ENCODE measurements around the gene IRF2BP2.

The IRF2BP2 gene

DNA sequence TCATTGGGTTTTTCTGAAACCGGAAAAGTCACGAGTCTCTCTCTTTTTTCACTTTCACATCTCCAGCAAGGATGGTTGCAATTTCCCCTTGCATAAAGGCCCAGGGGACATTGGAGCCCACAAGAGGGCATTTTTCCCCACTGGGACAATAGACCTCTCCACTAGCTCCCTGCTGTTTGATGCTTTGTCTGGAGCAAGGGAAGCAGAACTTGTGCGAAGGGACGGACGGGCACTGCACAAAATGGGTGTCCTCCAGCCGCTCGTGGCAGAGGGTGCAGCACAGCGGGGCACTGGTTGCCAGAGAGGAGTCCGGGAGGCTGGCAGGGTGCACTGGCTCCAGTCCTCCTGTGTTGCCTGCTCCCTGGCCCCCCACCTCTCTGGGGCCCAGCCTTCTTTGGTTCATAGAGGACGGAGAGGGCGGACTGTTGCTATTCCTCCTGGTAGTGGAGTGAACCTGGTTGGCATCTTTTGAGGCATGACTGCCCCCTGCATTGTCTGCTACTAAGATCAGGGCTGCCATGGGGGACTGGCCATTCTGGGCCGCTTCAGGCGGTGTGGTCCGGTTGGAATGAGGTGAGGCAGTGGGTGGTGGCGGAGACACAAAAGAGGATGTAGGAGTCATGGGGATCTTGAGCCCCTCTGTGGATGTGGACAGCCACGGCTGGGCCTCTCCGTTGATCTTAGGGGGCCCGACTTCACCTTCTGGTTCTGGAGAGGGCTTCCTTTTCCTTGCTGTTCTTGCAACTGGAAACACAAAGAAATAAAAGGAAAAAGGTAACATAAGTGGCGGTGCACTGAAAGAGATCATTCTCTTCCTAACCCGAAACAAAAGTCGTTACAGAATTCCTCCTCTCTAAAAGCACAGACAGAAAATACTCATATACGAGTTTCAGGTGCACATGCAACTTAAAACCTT is 2.6 kb downstream of the IRF2BP2 start:
- peak overlapping the region; percentile 48 for H3K4me3 ChIP-seq (ENCODE audit: insufficient read depth, low read length, poor library complexity, severe bottlenecking)
- H4K20me1 ChIP-seq (ENCODE audit: low read depth, low read length) = peaks cover 6% of the 10 kb centered on the region; the same call in 1 of the 2 replicates
- no peaks in the 10 kb centered on the region for H3K27me3 ChIP-seq (ENCODE audit: low read length)
- no peak overlapping the region for H2AFZ ChIP-seq (ENCODE audit: low read depth, low read length, severe bottlenecking)
- H3K79me2 ChIP-seq (ENCODE audit: insufficient read depth, low read length) = peaks cover 57% of the 10 kb centered on the region
- H3K9me3 ChIP-seq (ENCODE audit: insufficient read depth, low read length) = no peaks in the 10 kb centered on the region
- peak overlapping the region; percentile 100 for H3K4me2 ChIP-seq (ENCODE audit: low read depth, low read length, poor library complexity, severe bottlenecking)
- H3K9me2 ChIP-seq (replicated peaks; ENCODE audit: insufficient read depth, low read length) = no peaks in the 10 kb centered on the region
- H3K9ac ChIP-seq (ENCODE audit: low read length) = peak overlapping the region; percentile 73
- no peak for TF ChIP-seq EZH2phosphoT487 (conservative IDR thresholded peaks at IDR 0.05; ENCODE audit: low read length)
- no peak for TF ChIP-seq CTCF (IDR thresholded peaks at IDR 0.05; ENCODE audit: insufficient read depth, low read length, poor library complexity, severe bottlenecking)
- H3K27ac ChIP-seq (ENCODE audit: low read depth, low read length) = peak overlapping the region; percentile 85
- peaks cover 65% of the 10 kb centered on the region for H3F3A ChIP-seq (ENCODE audit: insufficient read depth)
- H3K36me3 ChIP-seq (ENCODE audit: low read length) = peaks cover 10% of the 10 kb centered on the region; the same call in 1 of the 2 replicates

- Histone ChIP-seq H3K9me2 (replicated peaks; ENCODE audit: insufficient read depth, low read length) (no peaks in the 10 kb centered on the region), H3F3A (ENCODE audit: insufficient read depth) (peaks cover 65% of the 10 kb centered on the region), H4K20me1 (ENCODE audit: low read depth, low read length) (peaks cover 6% of the 10 kb centered on the region; the same call in 1 of the 2 replicates), H3K9me3 (ENCODE audit: insufficient read depth, low read length) (no peaks in the 10 kb centered on the region), H3K9ac (ENCODE audit: low read length) (peak overlapping the region; percentile 73), H3K36me3 (ENCODE audit: low read length) (peaks cover 10% of the 10 kb centered on the region; the same call in 1 of the 2 replicates), H3K27ac (ENCODE audit: low read depth, low read length) (peak overlapping the region; percentile 85), H3K4me3 (ENCODE audit: insufficient read depth, low read length, poor library complexity, severe bottlenecking) (peak overlapping the region; percentile 48), H2AFZ (ENCODE audit: low read depth, low read length, severe bottlenecking) (no peak overlapping the region), H3K27me3 (ENCODE audit: low read length) (no peaks in the 10 kb centered on the region), H3K4me2 (ENCODE audit: low read depth, low read length, poor library complexity, severe bottlenecking) (peak overlapping the region; percentile 100), H3K79me2 (ENCODE audit: insufficient read depth, low read length) (peaks cover 58% of the 10 kb centered on the region)
- TF ChIP-seq CTCF (IDR thresholded peaks at IDR 0.05; ENCODE audit: insufficient read depth, low read length, poor library complexity, severe bottlenecking) = no peak
- TF ChIP-seq EZH2phosphoT487 (conservative IDR thresholded peaks at IDR 0.05; ENCODE audit: low read length) = no peak
Measured at GRCh38 chr1:234606784-234607108, 3.2 kb downstream of the IRF2BP2 start.

DNA sequence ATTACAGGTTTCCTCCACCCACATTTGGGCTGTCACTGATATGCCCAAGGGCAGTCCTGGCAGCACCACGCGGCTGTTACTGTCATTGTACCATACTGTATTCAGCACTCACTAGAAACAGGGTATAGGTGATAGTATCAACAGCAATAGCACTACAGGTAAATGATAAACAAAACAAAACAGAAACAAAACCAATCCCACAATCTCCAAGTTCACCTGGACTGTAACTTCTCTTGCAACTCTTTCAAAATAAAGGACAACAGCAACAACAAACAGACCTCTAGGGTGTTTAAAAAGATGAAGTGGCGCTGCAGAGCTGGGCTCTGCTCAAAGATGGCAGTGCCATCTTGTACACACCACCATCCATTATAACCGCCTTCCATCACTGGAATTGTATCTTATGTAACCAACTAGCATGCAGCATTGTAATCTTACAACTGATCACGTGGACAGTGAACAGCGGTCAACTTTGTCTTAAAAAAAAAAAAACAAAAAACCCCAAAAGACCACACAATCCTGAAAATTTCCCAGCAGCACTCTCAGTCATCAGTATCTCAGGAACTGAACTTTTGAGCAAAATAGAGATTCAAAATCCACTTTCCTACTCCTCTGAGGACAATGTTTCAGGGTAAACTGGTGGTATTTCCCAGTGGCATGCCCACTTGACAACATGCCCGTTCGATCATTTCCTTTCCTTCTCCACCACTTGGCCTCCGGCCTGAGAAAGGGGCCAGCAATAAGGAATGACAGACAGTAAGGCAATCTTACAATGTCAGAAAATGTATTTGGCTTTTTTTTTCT is 3.8 kb downstream of the IRF2BP2 start:
- Histone ChIP-seq H3K4me3 (ENCODE audit: insufficient read depth, low read length, poor library complexity, severe bottlenecking) (peak overlapping the region; percentile 48), H3K4me2 (ENCODE audit: low read depth, low read length, poor library complexity, severe bottlenecking) (peak overlapping the region; percentile 100), H3F3A (ENCODE audit: insufficient read depth) (peaks cover 65% of the 10 kb centered on the region), H3K36me3 (ENCODE audit: low read length) (peaks cover 10% of the 10 kb centered on the region; the same call in 1 of the 2 replicates), H3K27me3 (ENCODE audit: low read length) (no peaks in the 10 kb centered on the region), H3K9me2 (replicated peaks; ENCODE audit: insufficient read depth, low read length) (no peaks in the 10 kb centered on the region), H2AFZ (ENCODE audit: low read depth, low read length, severe bottlenecking) (no peak overlapping the region), H4K20me1 (ENCODE audit: low read depth, low read length) (peaks cover 6% of the 10 kb centered on the region; the same call in 1 of the 2 replicates), H3K79me2 (ENCODE audit: insufficient read depth, low read length) (peaks cover 58% of the 10 kb centered on the region), H3K27ac (ENCODE audit: low read depth, low read length) (peak overlapping the region; percentile 85), H3K9me3 (ENCODE audit: insufficient read depth, low read length) (no peaks in the 10 kb centered on the region), H3K9ac (ENCODE audit: low read length) (peak overlapping the region; percentile 73)
- TF ChIP-seq CTCF (IDR thresholded peaks at IDR 0.05; ENCODE audit: insufficient read depth, low read length, poor library complexity, severe bottlenecking) (no peak), EZH2phosphoT487 (conservative IDR thresholded peaks at IDR 0.05; ENCODE audit: low read length) (no peak)
